GM18526 (cell line): ENCODE measurements around the gene POLR2A.

Experiments used
- POLR2A ChIP-seq: IDR thresholded peaks from 3 replicates; pipeline ENCODE4 v1.6.1; 2011; ENCODE audit not compliant: insufficient read length; ENCODE audit errors: extremely low read depth

The POLR2A gene

DNA sequence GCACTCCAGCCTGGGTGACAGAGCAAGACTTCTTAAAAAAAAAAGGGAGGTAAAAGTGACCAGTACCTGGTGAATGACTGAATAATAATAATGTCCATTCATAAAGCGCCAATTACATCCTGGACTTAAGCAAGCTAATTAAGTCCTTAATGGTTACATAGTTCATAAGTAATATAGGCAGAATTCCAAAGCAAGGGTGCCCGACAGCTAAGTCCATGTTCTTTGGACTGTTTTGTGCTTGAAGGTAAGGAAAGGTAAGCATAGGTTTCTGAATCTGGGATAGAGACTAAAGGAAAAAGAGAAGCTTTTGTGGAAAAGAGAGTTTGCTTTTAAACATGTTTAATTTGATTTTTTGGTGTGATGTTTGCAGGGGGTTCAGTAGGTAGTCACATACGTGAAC is 9.8 kb downstream of the POLR2A start:
- no peak for TF ChIP-seq POLR2A

DNA sequence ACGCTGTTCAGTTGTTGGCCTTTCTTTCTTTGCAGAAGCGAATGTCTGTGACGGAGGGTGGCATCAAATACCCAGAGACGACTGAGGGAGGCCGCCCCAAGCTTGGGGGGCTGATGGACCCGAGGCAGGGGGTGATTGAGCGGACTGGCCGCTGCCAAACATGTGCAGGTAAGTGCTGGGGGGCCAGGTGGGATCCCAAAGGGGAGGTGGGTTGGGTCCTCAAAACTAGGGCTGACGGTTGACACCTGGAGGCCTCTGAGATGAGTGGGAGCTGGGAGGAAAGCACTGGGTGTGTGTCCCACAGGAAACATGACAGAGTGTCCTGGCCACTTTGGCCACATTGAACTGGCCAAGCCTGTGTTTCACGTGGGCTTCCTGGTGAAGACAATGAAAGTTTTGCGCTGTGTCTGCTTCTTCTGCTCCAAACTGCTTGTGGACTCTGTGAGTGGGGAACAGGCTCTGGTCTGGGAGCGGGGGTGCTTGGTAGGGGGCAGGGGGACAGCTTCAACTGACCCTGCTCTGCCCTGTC is 11.8 kb downstream of the POLR2A start:
- no peak for TF ChIP-seq POLR2A

DNA sequence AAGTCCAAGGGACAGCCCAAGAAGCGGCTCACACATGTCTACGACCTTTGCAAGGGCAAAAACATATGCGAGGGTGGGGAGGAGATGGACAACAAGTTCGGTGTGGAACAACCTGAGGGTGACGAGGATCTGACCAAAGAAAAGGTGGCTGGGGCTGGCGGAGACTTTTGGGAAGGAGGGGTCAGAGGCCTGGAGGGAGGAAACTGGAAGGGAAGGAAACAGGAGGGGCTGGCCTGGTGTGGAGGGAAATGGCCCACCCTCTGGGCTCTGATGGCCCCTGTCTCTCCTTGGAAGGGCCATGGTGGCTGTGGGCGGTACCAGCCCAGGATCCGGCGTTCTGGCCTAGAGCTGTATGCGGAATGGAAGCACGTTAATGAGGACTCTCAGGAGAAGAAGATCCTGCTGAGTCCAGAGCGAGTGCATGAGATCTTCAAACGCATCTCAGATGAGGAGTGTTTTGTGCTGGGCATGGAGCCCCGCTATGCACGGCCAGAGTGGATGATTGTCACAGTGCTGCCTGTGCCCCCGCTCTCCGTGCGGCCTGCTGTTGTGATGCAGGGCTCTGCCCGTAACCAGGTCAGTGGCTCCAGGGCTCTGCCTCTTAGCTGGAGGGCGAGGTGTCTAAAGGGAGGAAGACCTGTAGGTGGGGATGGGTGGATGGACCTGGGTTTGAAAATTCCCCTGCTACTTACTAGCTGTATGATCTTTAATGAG is 12.5 kb downstream of the POLR2A start:
- TF ChIP-seq POLR2A, result no peak

- TF ChIP-seq POLR2A, result no peak
These were observed 13.1 kb downstream of the POLR2A start for GRCh38 chr17:7497228-7497627.

DNA sequence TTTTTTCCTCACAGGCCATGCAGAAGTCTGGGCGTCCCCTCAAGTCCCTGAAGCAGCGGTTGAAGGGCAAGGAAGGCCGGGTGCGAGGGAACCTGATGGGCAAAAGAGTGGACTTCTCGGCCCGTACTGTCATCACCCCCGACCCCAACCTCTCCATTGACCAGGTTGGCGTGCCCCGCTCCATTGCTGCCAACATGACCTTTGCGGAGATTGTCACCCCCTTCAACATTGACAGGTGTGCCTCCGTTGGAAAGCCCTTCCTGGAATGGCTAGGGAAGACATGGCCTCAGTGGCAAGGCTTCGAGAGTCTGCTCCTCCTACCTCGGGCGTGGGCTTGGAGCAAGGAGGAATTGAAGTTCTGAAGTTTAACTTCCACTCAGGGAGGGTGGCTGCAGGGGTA is 13.5 kb downstream of the POLR2A start:
- TF ChIP-seq POLR2A, result no peak

- no peak for TF ChIP-seq POLR2A
These were observed 15.0 kb downstream of the POLR2A start for GRCh38 chr17:7499161-7499560.

DNA sequence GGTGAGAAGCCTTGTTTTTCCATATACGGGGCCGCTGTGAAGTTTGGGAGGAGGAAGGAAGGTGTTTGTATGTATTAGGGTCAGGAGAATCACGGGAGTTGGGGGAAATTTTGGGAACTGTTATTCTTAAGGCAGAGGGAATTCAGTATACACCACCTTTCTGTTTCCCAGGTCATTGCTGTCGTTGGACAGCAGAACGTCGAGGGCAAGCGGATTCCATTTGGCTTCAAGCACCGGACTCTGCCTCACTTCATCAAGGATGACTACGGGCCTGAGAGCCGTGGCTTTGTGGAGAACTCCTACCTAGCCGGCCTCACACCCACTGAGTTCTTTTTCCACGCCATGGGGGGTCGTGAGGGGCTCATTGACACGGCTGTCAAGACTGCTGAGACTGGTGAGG is 17.6 kb downstream of the POLR2A start:
- no peak for TF ChIP-seq POLR2A

- TF ChIP-seq POLR2A, result no peak
These were observed 18.1 kb downstream of the POLR2A start for GRCh38 chr17:7502171-7502847.

DNA sequence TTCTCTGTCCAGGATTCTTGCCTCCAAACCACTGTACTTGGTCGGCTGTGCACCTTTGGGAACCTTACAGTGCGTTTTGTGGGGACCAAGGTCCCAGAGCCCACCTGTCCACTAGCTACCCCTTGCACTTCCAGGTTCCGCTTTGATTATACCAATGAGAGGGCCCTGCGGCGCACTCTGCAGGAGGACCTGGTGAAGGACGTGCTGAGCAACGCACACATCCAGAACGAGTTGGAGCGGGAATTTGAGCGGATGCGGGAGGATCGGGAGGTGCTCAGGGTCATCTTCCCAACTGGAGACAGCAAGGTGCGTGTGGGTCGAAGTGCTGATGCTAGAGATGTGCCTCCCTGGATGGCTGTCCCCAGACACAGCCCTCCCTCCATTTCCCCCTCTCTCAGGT is 18.8 kb downstream of the POLR2A start:
- TF ChIP-seq POLR2A, result no peak

- TF ChIP-seq POLR2A, result no peak
These were observed 19.4 kb downstream of the POLR2A start for GRCh38 chr17:7503521-7503920.

GRCh38 chr17:7508145-7508544 is 24.0 kb downstream of the POLR2A start:
- TF ChIP-seq POLR2A, result no peak

DNA sequence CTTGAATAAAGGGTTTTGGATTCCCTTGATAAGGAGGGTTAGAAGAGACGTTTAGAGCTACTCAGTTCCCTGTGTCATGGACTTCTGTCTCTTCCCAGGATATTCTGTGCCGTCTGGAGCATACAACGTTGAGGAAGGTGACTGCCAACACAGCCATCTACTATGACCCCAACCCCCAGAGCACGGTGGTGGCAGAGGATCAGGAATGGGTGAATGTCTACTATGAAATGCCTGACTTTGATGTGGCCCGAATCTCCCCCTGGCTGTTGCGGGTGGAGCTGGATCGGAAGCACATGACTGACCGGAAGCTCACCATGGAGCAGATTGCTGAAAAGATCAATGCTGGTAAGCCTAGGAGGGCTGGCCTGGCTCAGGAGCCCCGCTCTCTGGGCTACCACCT is 24.7 kb downstream of the POLR2A start:
- no peak for TF ChIP-seq POLR2A

DNA sequence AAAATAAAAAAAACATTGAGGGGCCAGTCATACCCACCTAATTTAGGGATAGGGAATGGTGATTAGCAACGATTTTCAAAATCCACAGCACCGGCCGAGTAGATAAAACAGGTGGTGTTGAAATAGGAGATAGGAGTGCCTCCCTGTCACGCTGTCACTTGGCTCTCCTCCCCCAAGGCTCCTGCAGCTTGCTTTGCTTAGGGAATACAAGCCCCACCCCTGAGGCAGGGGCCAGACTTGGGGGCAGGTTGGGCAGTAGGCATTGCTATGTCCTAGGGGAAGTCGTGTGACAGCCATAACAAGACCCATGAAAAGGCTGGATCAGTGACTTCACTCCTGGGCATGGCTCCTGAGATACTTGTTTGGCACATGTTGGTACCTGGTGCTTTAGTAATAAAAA is 25.8 kb downstream of the POLR2A start:
- TF ChIP-seq POLR2A, result no peak

- TF ChIP-seq POLR2A, result no peak
These were observed 26.9 kb downstream of the POLR2A start for GRCh38 chr17:7511108-7511507.

DNA sequence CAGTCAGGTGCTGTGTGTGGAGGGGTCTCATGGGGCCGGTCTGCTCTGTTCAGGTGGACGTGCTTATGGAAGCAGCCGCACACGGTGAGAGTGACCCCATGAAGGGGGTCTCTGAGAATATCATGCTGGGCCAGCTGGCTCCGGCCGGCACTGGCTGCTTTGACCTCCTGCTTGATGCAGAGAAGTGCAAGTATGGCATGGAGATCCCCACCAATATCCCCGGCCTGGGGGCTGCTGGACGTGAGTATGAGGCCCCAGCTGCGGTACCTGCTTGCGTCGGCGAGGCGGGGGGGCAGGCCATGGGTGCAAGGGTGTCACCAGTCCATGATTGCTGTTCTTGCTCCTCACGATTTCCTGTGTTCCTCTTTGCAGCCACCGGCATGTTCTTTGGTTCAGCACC is 27.9 kb downstream of the POLR2A start:
- TF ChIP-seq POLR2A, result no peak

- TF ChIP-seq POLR2A, result no peak
These were observed 28.8 kb downstream of the POLR2A start for GRCh38 chr17:7512824-7513540.

DNA sequence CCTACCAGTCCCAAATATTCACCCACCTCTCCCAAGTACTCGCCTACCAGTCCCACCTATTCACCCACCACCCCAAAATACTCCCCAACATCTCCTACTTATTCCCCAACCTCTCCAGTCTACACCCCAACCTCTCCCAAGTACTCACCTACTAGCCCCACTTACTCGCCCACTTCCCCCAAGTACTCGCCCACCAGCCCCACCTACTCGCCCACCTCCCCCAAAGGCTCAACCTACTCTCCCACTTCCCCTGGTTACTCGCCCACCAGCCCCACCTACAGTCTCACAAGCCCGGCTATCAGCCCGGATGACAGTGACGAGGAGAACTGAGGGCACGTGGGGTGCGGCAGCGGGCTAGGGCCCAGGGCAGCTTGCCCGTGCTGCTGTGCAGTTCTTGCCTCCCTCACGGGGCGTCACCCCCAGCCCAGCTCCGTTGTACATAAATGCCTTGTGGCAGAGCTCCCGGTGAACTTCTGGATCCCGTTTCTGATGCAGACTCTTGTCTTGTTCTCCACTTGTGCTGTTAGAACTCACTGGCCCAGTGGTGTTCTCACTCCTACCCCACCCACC is 29.8 kb downstream of the POLR2A start:
- TF ChIP-seq POLR2A, result no peak
